ENCODE data around the gene YWHAQ. TPM values are rescaled to one million over a fixed set of nuclear protein-coding genes. Genes with fewer than 3 reads are reported as not detected.

YWHAQ gene
- total and polyA plus RNA-seq, 9 of the 15 experiments (the other 6 are each of a cell fraction or from before 2014, with no cell fraction given) = 63.1 to 359 (median 203) TPM

DNA sequence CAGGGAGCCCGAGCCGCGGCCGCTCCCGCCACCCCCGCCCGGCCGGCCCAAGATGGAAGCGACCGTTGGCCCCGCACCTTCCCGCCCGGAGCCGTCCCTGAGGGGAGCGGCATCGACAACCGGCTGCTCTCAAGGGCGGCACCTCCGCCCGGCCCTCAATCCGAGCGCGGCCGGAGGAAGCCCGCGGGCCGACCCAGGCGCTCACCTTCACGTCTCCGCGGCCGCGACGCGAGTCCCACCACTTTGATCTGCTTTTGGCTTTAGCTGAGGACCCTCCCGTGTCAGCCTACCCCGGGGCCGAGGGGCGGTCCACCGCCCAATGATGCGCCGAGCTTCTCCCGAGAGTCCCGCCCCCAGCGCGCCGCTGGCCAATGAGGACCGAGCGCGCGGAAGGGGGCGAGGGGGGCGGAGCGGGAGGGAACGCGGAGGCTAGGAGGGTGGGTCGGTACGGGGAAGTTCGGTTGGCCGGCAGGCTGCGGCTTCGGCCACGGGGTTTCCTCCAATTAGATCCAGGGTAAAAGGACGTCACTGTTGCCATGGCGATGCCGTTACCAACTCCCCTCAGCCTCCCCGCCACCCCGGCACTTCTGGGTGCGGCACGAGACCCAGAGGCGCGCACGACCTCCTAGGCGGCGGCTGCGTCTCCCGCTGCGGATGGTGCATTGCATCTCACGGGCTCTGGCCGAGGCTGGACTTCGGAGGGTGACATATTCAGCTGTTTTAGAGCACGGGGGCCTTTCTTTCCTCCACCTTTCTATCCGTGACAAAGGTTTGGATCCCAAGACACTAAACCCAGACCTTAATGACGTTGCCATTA, at the start of gene YWHAQ (continued):
- TF ChIP-seq KDM4B (IDR thresholded peaks at IDR 0.05; ENCODE audit: borderline replicate concordance in 2 of 2, low read depth in 1 of 2) = 0 out of 4 replicates have a peak, but pooled peaks of 1 of the 2 experiments have one; percentile 67
- peak; percentile 81 for TF ChIP-seq LCOR (CRISPR knock-in tag; IDR thresholded peaks at IDR 0.05)
- TF ChIP-seq KDM5B (IDR thresholded peaks at IDR 0.05; ENCODE audit: insufficient replicate concordance, low read depth, low read length) = peak; percentile 86
- TF ChIP-seq TEAD2 (tag; IDR thresholded peaks at IDR 0.05) = no peak
- TF ChIP-seq FOXJ2 (tag; IDR thresholded peaks at IDR 0.05) = peak; percentile 89
- TF ChIP-seq SMAD1 (IDR thresholded peaks at IDR 0.05; ENCODE audit: low read depth, low read length, partially characterized antibody) = peak; percentile 26
- TF ChIP-seq CBX1 (IDR thresholded peaks at IDR 0.05; ENCODE audit: low read depth) = peak; percentile 93
- TF ChIP-seq CHD4 (IDR thresholded peaks at IDR 0.05; ENCODE audit: insufficient read depth, insufficient replicate concordance, low read depth, low read length, poor library complexity, severe bottlenecking) = no peak
- no peak for TF ChIP-seq SNIP1 (IDR thresholded peaks at IDR 0.05; ENCODE audit: low read depth)
- TF ChIP-seq SMAD4 (CRISPR knock-in tag; conservative IDR thresholded peaks at IDR 0.05) = 0 out of 2 replicates have a peak, but pooled peaks have one; percentile 66
- no peak for TF ChIP-seq SETDB1 (IDR thresholded peaks at IDR 0.05; ENCODE audit: low read length)
- no peak for TF ChIP-seq MECOM (CRISPR knock-in tag; IDR thresholded peaks at IDR 0.05)
- no peak for TF ChIP-seq BCL6 (CRISPR knock-in tag; IDR thresholded peaks at IDR 0.05)
- TF ChIP-seq RBM14 (IDR thresholded peaks at IDR 0.05; ENCODE audit: borderline replicate concordance, insufficient read depth, low read depth, low read length) = no peak
- TF ChIP-seq ZNF77 (CRISPR knock-in tag; IDR thresholded peaks at IDR 0.05) = no peak
- TF ChIP-seq, protein P1, sequence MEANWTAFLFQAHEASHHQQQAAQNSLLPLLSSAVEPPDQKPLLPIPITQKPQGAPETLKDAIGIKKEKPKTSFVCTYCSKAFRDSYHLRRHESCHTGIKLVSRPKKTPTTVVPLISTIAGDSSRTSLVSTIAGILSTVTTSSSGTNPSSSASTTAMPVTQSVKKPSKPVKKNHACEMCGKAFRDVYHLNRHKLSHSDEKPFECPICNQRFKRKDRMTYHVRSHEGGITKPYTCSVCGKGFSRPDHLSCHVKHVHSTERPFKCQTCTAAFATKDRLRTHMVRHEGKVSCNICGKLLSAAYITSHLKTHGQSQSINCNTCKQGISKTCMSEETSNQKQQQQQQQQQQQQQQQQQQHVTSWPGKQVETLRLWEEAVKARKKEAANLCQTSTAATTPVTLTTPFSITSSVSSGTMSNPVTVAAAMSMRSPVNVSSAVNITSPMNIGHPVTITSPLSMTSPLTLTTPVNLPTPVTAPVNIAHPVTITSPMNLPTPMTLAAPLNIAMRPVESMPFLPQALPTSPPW (CRISPR knock-in tag; IDR thresholded peaks at IDR 0.05) = peak; percentile 98
- TF ChIP-seq, protein P2, sequence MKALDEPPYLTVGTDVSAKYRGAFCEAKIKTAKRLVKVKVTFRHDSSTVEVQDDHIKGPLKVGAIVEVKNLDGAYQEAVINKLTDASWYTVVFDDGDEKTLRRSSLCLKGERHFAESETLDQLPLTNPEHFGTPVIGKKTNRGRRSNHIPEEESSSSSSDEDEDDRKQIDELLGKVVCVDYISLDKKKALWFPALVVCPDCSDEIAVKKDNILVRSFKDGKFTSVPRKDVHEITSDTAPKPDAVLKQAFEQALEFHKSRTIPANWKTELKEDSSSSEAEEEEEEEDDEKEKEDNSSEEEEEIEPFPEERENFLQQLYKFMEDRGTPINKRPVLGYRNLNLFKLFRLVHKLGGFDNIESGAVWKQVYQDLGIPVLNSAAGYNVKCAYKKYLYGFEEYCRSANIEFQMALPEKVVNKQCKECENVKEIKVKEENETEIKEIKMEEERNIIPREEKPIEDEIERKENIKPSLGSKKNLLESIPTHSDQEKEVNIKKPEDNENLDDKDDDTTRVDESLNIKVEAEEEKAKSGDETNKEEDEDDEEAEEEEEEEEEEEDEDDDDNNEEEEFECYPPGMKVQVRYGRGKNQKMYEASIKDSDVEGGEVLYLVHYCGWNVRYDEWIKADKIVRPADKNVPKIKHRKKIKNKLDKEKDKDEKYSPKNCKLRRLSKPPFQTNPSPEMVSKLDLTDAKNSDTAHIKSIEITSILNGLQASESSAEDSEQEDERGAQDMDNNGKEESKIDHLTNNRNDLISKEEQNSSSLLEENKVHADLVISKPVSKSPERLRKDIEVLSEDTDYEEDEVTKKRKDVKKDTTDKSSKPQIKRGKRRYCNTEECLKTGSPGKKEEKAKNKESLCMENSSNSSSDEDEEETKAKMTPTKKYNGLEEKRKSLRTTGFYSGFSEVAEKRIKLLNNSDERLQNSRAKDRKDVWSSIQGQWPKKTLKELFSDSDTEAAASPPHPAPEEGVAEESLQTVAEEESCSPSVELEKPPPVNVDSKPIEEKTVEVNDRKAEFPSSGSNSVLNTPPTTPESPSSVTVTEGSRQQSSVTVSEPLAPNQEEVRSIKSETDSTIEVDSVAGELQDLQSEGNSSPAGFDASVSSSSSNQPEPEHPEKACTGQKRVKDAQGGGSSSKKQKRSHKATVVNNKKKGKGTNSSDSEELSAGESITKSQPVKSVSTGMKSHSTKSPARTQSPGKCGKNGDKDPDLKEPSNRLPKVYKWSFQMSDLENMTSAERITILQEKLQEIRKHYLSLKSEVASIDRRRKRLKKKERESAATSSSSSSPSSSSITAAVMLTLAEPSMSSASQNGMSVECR (CRISPR knock-in tag; IDR thresholded peaks at IDR 0.05) = no peak
- TF ChIP-seq, protein P3, sequence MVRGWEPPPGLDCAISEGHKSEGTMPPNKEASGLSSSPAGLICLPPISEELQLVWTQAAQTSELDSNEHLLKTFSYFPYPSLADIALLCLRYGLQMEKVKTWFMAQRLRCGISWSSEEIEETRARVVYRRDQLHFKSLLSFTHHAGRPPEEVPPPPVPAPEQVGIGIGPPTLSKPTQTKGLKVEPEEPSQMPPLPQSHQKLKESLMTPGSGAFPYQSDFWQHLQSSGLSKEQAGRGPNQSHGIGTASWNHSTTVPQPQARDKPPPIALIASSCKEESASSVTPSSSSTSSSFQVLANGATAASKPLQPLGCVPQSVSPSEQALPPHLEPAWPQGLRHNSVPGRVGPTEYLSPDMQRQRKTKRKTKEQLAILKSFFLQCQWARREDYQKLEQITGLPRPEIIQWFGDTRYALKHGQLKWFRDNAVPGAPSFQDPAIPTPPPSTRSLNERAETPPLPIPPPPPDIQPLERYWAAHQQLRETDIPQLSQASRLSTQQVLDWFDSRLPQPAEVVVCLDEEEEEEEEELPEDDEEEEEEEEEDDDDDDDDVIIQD (CRISPR knock-in tag; IDR thresholded peaks at IDR 0.05) = no peak

All from K562 (cell line).